Epithelial cell of esophagus (primary cell): ENCODE data around the gene ZC3H10.

ENCODE experiments used
- DNase-seq: peaks from one replicate; pipeline ENCODE4 v3.0.0; 2010; ENCODE audit warnings: low read depth
- H3K4me3 ChIP-seq: 2 replicates; pipeline ENCODE4 v1.5.1; 2011; ENCODE audit warnings: mild to moderate bottlenecking, low read length, control low read depth
- TF ChIP-seq, protein P1 (sequence below): IDR thresholded peaks from 2 replicates; pipeline ENCODE4 v1.5.1; 2011; ENCODE audit warnings: low read depth, mild to moderate bottlenecking, low read length, control low read depth, inconsistent platforms; ENCODE audit not compliant: insufficient read depth; ENCODE audit errors: missing control alignments

The ZC3H10 gene

DNA sequence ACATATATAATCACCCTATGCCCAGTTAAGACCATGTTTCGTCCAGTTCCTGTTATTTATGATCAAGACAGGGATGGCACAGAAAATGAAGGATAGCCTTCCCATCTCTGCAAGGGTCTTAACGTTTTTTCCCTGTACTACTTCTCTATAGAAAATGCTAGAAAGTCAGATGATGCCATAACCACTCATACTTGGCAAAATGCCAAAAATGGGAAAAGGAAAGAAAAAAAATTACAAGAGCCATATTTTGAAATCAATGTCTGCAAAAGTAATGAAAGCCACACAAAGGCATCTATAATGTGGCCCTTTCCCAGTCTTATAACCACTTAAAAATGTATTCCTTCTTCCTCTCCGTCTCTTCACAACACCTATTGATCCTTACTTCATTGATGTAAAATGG lies 32.5 kb downstream of the ZC3H10 start:
- TF ChIP-seq, protein P1, sequence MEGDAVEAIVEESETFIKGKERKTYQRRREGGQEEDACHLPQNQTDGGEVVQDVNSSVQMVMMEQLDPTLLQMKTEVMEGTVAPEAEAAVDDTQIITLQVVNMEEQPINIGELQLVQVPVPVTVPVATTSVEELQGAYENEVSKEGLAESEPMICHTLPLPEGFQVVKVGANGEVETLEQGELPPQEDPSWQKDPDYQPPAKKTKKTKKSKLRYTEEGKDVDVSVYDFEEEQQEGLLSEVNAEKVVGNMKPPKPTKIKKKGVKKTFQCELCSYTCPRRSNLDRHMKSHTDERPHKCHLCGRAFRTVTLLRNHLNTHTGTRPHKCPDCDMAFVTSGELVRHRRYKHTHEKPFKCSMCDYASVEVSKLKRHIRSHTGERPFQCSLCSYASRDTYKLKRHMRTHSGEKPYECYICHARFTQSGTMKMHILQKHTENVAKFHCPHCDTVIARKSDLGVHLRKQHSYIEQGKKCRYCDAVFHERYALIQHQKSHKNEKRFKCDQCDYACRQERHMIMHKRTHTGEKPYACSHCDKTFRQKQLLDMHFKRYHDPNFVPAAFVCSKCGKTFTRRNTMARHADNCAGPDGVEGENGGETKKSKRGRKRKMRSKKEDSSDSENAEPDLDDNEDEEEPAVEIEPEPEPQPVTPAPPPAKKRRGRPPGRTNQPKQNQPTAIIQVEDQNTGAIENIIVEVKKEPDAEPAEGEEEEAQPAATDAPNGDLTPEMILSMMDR: no peak

DNA sequence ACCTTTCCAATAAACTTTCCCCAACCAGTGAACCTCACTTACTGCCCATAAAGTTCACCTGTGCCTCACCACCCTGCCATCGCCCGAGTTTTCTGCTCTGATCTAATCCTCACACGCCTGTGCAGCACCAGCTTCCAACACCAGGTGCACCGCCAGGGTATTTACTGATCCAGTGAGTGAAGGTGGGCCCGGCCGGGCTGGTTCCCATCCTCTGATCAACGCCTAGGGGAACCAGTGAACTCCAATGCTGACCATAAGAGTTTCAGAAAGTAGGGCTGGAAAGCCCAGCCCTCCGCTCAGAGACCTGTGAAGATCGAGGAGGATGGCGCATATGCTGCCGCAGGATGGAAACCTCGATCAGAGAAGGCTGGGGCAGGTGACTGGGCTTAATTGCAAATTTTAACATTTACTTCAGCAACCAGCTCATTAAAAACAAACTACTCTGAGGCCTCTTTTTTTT lies 33.6 kb downstream of the ZC3H10 start:
- DNase-seq: peak; percentile 66
- peak overlapping the region; percentile 82 for H3K4me3 ChIP-seq
- TF ChIP-seq, protein P1: peak; percentile 79

More for the DNA sequence above, 32.5 kb downstream of the ZC3H10 start:
- peak; percentile 54 for DNase-seq
- H3K4me3 ChIP-seq: no peak overlapping the region

DNA sequence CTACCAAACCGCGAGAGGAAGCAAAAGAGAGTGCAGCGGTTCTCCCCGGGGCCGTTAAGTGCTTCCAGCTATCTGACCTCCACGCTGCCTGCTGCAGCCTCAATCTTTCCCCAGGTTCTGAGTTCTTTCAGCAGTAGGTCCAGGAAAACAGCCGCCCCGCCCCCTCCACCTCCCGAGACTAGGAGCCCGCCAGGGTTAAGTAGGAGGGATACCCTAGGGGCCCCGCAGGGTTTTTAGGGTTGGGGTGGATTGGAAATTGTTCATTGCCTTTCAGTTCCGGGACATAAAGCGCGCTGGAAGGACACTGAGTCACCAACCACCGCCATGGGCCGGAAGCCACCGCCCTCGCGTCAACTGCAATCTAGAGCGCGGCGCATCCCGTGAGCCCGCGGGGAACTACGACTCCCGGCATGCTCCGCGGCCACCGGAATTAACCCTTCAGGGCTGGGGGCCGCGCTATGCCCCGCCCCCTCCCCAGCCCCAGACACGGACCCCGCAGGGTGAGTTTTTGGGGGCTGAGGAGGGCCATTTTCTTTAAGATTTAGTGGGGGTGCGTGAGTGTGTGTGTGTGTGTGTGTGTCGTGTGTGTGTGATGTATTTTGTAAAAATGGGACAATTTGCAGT lies 34.2 kb downstream of the ZC3H10 start, which contains the start of gene MYL6B:
MYL6B (plus strand) TSS at position 456 of the 624 bp plus-strand sequence. CDS start 1,332 bp downstream, outside the sequence.
- peak within 1 kb of the TSS; percentile 82 for H3K4me3 ChIP-seq
- TF ChIP-seq, protein P1: no peak
- DNase-seq: peak; percentile 94

DNA sequence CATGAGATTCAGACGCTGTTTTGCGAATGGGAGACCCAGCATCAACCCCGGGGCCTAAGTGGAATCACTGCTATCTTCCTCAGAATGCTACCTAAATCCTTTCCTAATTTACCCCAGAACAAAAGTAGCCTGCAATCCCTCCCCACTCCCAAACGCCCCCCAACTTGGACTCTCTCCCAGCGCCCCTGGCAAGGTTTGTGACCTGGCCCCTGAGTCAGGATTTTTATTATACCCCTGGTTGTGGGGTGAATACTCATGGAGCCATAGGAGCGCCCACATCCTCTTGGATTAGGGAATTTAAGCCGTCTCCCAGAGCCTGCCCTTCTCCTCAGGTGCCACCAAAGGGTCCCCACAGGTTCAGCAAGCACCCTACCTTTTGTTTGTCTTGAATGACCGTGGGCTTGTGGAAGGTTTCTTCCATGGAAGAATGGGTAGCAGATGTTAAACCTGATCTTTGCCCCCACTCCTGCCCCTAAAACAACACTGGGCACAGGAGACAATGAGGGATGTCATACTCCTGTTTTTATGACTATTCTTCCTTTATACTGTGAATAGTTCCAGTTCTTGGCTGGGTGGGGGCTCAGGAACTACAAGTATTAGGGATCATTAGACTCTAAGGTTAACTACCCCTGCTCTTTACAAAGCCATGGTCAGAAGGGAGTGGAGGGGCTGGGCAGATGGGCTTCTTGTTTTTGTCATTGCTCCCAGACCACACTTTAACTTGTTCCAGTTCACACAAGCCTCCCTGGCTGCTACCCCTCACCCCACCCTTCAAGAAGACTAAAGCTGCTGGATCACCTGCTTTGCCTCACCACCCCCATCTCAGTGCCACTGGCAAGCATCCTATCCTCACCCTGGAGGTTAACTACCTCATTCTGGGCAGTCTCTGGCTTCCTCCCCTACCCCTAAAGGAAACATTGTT lies 35.0 kb downstream of the ZC3H10 start:
- no peak for DNase-seq
- H3K4me3 ChIP-seq: peak overlapping the region; percentile 82
- TF ChIP-seq, protein P1: no peak

DNA sequence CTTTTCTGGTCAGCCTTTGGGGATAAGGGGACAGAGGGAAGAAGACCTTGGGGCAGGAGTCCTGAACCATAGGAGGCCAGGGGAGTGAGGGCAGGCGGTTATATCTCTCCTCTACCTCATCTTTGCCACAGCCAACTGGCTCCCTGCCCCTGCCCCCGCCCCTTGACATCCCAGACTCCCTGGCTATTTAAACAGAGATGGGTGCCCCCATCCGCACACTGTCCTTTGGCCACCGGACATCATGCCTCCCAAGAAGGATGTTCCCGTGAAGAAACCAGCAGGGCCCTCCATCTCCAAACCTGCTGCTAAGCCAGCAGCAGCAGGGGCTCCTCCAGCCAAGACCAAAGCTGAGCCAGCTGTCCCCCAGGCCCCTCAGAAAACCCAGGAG lies 35.6 kb downstream of the ZC3H10 start:
- TF ChIP-seq, protein P1: no peak
- no peak overlapping the region for H3K4me3 ChIP-seq

DNA sequence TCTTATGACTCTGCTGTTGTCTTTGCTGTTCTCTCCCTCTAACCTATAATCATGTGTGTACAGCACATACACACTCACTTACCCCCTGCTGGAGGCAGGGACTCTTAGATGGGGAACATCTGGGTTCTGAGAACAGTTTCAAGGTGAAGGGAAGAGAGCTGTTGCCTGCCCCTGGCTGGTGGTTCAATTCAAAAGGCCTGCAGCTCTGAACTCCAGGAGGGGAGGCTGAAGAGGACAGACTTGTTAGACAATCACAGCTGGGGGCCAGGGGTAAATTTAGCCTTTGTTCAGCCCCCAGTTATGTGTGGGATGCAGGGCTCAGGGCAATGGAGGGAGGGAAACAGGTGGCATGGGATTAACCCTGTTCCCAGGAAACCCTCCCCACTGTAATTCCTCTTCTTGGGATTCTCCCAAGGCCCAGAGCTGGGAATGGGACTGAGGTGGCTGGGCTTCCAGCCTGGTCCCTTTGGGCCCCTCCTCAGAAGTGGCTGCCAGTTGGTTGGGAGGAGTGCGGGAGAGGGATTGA lies 36.2 kb downstream of the ZC3H10 start:
- TF ChIP-seq, protein P1: no peak
- no peak for DNase-seq
- H3K4me3 ChIP-seq: no peak overlapping the region

More for the DNA sequence above, 35.6 kb downstream of the ZC3H10 start:
- no peak for DNase-seq
